ENCODE data around the gene GPATCH3.
"Not testable (repeated sequence)": the region's sequence is repeated elsewhere in the genome, so short reads cannot be mapped to it uniquely, and the experiment has no call there.

Gene GPATCH3

DNA sequence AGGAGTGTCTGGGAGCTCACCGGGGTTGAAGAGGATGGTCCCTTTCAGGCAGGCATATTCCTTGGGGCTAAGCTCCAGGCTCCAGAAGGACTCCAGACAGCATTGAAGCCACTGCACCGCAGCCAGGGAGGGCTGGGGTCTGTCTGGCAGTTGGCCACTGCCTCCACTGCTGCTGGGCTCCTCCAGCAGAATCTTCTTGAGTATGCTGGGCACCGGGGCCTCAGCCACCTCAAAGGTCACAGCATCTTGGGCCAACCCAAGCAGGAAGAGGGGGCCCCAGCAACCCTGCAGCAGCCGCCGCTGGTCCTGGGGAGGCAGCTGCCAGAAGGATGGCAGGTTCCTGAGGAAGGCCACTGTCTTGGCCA is 13.1 kb upstream of the GPATCH3 start:
- DNase-seq: no peak

DNA sequence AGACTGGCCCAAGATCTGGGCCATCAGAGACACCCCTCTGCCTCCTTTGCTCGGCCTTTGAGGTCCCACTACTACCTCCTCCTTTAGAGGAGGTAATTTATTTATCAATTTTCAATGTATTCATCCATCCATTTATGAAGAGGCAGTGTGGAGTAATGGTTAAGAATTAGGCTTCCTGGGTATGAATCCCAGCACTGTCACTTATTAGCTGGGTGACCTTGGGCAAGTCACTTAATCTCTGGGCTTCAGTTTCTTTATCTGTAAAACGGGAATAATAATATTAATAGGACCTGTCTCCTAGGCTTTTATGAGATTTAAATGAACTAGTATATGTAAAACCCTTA is 11.9 kb upstream of the GPATCH3 start:
- no peak for DNase-seq

DNA sequence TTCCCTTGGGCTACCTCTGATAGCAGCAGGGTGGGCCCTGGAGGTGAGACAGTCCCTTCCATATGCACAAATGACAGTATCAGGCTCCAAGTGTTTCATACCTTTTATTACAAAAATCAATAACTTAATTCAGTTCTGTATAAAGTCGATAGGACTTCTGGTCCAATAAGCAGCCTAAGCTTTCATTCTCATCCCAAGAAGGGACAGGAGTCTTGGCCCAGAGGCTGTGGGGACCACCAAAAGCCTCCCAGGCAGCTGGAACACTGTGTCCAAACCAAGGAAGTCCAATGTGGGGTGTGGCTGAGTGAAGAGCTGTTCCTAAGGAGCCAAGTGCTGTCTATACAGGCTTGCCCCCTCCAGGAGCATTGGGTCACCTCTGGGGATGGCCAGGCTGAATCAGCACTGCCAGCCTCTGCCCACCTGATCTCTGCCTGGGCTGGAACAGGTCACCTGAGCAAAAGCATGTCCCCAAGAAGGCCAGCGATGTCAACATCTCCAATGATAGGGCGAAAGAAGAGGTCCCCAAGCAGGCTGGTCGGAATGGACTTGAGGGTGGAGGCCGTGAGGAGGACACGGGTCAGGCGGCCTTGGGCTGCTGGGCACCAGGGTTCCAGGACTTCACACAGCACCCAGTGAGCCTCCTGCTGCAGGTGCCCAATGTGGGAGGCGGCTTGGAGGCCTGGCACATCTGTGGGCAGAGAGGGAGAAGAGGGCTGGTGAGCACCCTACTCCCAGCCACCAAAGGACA is 11.3 kb upstream of the GPATCH3 start:
- DNase-seq: no peak

DNA sequence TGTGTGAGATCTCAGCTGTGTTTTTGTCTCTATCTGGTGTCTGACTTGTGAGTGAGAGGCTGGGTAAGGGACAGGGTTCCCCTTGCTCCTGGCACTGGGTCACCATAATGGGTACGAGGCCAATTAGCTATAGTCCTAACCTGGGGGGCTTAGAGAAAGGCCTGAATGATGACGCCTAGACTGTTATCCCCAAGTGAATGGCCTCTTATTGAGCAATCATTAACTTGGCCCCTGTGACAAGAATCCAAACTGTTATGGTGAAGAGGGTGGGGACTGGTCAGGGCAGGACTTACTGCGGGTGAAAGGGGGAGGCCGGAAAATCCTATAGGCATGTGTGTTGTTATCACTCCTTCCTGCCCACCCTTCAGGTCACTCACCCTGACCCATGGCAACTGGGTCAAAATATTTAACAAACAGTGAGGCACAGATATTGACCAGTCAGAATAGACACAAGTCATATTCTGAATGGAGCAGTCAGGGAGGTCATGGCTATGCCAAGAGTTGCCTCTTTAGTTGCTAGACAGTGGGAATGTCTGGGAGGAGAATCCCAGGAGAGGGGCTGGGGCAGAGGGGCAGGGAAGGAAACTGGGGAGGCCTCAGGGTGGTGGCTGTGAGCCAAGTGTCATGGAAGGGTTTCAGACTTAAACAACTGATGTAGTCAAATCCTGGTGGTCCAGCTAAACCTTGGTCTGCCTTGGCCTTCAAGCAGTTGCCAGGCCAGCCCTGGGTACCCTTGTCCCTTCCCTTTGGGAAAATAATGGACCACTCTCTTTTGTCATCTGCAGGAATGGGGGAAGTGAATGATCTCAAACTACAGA is 10.3 kb upstream of the GPATCH3 start:
- no peak for DNase-seq

DNA sequence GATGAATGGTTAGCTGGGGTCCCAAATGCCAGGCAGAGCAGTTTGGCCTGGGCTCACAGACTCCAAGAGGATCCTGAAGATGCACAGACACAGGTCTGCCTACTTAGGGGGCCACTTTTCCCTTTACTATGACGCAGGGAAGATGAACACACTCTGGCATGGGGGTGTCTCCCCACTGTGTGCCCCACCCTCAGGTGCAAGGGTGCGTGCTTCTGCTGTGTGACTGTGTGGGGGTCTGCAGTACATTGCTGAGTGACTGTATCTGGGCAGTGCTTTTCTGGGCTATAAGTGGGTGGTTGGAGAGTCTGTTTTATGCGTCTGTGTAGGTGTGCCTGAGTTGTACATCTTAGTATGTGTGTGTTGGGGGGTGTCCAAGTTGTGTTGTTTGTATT is 9.7 kb upstream of the GPATCH3 start:
- DNase-seq: no peak

DNA sequence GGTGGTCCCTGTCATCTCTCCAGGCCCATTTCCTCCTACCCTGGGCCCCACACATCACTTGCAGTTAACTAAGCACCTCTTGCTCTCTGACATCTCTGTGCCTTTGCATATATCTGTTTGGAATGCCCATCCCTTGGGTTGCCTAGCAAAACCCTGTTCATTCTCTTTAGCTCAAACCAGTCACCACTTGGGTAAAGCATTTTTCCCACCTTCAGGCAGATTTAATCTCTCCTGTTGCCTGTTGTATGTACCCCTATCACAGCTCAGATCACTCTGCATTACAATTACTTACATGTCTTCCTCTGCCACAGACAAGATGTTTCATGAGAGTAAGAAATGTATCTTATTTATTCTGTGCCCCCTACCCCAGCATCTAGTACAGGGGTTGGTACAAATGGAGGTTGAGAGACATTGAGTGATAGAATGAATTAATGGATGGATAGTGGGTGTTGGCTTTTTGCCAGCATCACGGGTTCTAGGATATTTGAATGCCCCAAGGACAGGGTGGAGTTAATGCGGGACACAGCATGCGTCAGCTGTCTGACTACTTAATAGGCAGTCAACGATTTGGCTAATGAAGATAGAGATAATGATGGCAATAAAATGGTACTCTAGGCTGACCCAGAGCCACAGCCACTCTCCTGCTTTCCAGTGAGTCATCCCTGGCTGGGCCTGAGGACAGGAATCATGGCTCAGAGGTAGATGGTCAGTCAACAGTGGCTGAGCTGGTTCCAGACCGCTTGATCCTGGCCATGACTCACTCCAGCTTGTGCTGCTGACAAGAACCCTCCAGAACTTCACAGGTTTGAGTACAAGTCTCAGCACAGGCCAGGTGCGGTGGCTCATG is 7.0 kb upstream of the GPATCH3 start:
- DNase-seq: no peak

DNA sequence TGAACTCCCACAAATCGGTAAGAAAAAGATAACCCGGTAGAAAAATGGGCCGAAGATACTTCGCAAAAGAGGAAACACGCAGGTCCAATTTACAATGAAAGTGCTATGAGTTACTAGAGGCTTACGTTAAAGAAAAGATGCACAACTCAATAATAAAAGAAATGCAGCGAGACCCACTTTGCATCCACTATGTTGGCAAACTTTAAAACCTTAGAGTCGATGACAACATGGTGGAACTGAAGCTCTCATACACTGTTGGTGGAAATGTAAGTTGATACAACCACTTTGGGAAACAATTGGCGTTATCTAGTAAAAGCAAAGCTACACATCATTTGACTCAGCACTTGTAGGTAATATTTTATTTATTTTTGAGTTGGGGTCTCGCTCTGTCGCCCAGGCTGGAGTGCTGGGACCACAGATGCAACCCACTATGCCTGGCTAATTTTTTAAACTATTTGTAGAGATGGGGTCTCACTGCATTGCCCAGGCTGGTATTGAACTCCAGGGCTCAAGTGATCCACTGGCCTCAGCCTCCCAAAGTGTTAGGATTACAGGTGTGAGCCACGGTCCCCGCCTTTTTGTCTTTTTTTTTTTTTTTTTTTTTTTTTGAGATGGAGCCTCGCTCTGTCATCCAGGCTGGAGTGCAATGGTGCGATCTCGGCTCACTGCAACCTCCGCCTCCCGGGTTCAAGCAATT is 696 bp upstream of the GPATCH3 start:
- no peak for DNase-seq

DNA sequence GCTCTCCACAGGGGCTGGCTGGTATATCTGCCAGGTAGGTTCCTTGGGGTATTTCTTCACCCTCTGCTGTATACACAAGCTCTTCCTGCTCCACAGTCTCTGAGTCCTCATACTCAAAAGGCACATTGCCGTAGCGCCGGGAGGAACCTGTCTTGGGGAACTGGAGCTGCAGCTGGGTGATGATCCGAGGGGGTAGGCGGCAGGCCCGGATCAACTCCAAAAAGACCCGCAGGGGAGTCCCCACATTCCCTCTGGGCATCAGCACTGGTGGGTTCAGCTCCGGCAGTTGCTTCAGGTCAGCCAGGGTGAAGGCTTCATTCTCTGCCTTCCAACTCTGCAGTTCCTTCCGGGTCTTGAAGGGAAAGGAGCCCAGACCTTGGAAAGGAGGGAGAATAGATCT is 2.9 kb downstream of the GPATCH3 start:
- no peak for DNase-seq

DNA sequence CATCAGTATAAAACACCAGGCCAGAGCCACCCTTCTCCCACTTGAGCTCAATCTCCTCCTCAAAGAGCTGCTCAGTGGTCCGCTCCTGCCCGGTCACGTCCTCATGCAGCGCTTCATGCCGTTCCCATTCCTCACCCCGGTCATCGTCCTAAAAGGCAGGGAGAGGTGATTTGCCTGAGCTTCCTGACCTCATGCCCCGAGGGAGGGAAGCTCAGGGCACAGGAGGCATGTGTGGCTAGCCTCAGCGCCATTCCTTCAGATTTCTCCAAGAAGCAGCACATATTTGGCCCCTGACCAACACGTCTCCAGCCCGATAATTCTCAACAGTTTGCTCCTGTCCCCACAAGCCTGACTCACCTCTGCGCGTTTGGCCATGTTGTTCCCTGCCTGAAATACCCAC is 6.0 kb downstream of the GPATCH3 start:
- no peak for DNase-seq

DNA sequence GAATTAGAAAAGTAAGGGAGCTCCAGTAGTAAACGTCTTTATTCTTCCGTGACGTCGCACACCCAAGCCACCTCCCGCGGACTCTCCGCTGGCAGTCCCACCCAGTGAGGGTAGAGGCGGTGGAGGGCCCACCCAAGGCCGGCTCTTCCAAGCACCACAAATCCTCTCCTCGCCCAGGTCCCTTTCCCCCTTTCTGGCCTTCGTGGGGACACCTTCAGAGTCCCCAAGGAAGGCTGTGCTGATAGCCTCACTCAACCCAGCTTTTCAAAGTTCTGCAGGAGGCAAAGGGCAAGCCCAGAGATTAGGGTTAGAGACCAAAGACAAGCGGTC is 9.8 kb downstream of the GPATCH3 start:
- no peak for DNase-seq

DNA sequence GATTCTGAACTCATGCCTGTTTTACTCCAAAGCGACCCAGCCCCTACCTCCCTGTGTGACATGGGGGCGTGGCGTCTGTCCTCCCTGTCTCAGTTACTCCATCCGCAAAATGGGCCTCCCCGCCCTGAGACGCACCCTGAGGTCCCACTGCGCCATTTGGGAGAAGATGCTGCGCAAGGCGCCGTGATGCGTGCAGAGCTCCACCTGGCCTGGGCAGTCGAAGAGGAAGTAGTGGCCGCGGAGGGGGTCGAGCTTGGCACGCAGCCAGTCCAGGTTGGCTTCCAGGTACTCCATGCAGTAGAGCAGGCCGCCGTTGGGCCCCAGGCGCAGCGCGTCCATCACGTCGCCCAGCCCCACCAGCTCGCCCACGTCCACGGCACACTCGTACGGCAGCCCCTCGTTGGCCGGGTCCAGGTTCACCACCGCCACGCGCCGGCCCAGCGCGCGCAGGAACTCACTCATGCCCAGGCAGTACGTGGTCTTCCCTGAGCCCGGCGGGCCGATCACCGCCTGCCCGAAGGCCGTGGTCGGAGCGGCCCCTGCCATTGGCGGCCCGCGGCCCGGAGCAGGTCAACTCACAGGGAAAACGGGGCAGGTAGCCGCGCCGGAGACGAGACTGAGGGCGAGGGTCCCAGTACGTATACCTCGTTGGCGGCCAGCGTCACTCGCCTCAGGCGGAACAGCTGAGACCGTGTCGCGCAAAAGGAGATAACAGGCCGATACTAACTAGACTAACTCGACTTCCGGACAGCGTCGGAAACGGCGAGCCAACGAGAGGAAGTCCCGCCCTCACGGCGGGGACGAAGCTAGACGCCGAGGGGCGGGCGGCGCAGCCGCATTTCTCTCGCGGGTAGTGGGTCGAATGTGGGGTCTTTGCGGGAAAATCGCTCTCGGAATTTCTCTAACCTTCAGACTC is 10.5 kb downstream of the GPATCH3 start, which contains the start of gene GPN2:
TSS of gene GPN2 (minus strand) at position 733 of the 916 bp plus-strand sequence. CDS start at position 546, 187 bp downstream.
- peak; percentile 78 to 90 (median 85) for DNase-seq

DNA sequence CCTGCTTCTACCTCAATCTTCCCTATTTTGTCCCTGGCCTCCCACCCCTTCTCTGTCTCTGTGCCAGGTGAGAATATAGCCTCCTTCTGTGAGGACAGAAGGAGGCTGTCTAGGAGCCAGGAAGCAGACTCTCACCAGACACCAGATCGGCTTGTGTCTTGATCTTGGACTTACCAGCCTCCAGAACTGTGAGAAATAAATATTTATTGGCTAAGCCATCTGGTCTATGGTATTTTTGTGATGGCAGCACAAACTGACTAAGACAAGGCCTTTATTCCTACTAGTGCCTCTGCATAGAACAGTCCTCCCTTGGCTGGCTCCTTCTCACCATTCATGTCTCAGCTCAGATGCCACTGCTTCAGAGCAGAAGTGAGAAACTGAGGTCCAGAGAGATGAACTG is 12.0 kb downstream of the GPATCH3 start:
- DNase-seq: no peak

DNA sequence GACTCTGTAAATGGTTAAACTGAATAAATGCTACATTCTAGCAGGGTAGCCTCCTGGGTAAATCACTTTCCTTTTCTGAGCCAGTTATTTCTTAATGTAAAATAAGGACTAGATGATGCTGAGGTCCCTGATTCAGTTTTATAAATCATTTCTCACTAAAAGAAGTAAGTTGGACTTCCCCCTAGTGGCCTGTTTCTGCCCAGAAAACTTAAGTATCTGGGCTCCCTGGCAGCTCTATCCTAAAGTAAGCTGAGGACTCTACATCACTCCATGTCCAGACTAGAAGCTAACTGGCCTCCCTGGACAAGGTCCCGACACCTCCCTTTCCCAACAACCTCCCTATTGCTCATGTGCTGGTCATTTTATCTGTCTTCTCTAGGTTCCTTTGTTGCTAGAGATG is 13.1 kb downstream of the GPATCH3 start:
- peak; percentile 31 to 53 (median 45) for DNase-seq

DNA sequence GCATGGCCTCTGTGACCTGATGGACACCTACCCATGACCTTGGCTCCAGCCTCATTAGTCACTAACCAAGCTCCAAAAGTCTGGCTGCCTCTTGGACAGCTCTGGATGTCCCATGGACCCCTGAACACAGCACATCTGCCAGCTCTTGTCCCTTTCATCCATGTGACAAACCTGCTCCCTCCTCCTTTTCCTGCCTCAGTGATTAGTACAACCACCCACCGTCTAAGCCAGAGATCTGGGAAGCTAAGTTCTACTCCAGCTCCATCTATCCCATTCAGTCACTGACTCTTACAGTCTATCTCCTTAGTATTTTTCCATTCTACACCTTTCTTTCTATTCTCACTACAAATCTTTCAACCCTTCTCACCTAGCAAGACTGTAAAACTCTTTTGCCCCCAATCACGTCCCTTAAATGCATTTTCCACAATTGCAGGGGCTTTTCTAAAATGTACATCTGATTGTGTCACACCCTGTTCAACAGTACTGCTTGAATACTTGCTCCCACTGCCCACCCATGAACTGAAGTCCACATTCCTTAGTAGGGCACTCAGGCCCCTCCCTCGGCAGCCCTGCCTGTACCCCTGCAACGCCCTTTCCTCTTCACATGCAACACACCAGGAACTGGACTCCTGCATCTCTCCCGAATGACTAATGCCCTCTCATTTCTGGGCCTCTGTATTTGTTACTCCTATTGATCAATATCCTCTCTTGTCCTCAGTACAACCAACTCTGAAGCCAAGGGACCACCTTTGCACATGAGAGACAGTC is 17.4 kb downstream of the GPATCH3 start:
- no peak for DNase-seq

DNA sequence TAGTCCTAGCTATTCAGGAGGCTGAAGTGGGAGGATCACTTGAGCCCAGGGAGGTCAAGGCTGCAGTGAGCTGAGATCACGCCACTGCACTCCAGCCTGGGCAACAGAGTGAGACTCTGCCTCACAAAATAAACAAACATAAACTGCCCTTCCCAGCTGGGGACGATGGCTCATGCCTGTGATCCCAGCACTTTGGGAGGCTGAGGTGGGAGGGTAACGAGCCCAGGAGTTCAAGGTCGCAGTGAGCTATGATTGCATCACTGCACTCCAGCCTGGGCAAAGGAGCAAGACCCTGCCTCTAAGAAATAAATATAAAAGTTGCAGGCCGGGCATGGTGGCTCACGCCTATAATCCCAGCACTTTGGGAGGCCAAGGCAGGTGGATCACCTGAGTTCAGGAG is 18.7 kb downstream of the GPATCH3 start:
- not testable (repeated sequence) for DNase-seq

DNA sequence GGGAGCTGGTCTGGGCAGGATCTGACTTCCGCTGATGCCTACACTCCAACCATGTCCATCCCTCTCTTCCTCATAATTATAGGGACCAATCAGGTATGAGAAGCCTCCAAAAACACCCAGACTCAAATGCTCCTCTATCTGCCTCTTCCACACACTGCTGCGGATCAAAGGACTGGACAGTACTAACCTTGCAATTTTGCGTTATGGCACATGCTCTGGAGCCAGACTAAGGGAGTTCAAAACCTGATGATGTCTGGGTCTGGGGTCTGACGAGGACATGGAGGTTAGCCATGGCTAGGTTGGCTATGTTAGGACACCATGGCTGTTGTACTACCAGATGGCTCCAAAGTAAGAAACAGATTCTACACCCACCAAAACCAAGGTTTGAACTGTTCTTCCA is 20.5 kb downstream of the GPATCH3 start:
- DNase-seq: no peak

DNA sequence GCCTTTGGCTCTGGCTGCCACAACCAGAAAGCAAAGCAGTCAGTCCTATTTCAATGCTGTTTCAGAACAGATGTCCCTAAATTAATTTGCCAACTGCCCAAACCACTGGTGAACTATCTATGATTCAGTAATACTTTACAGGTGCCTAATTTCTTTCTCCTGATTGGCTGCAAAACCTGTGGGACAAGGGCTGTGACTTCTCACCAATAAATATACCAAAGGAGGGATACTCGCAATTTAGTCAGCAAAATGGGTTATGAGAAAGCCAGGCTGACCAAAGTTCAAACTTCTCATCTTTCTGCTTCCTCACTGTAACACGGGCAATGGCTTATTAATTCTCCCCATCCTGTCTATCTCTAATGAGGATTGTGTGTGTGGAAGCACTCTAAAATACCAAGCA is 22.9 kb downstream of the GPATCH3 start:
- no peak for DNase-seq

DNA sequence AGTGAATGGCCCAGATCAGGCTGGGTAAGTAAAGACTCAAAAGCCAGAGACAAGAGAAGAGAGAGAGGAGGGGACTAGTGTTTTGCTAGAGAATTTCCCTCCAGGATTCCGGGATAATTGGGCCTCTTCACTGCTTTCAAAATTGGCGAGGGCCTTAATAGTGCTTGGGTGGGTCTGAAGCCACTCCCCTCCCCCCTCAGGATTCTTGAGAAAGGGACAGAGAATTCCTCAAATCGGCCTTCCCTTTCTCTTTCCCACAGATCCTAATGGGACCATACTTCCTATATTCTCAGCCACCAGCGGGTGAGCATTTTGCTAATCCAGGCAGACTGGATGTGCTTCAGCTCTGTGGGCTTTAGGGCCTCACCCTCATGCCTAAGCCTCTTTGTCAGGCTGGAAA is 25.4 kb downstream of the GPATCH3 start:
- DNase-seq: no peak

DNA sequence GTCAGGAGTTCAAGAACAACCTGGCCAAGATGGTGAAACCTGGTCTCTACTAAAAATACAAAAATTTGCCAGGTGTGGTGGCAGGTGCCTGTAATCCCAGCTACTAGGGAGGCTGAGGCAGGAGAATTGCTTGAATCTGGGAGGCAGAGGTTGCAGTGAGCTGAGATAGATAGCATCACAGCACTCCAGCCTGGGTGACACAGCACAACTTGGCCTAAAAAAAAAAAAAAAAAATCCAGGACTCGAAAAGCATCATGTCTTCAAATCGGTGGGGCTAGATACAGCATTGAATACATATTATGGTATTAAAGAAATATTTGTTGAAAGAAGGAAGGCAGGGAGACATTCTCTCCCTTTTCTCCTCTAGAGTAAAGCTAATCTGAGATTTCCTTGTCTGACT is 27.2 kb downstream of the GPATCH3 start:
- DNase-seq: not testable (repeated sequence)

DNA sequence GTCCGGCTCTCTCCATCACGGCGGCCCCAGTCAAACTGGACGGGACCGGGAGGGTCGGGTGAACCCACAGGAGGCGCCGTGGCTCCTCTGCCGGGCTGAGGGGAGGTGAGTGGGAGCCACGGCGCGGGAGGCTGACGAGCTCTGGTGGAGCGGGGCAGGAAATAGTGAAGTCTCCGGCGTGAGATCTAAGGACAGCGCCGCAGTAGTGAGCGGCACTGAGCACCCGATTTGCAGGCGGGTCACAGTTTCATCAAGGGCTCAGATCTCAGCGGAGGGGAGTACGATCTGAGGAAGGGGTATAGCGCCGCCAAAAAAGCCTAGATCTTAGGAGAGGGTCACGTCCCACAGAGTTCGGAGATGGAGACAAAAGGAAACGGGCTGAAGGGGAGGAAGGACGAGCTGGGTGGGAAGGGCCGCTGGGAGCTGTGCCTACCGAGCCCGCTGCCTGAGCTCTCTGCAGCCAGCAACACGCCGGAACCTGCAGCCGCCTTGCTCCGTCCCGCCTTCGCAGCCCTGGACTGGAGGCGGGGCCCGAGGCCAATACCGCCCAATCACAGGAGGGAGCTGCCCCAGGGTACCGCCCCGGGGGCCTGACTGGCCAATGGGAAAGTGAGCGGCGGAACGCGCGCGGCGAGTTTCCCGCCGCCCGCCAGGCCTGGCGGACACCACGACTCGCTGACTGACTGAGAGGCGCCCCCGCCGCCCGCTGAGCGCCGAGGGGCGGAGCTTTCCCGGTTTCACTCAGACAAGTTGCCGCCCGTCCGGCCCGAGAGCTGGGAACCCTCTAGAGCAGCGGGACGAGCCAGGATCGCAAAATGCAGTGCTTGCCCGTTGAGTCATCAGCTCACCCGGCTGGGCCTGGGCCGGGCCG is 35.4 kb downstream of the GPATCH3 start:
- DNase-seq: peak; percentile 98 to 99 (median 98)
